Adipocyte (in vitro differentiated cells): ENCODE data around the gene LAMB1.

Experiments
- DNase-seq: peaks from one replicate; pipeline ENCODE4 v3.0.0-alpha.2; 2015; ENCODE audit warnings: low read depth
- H3K27me3 ChIP-seq: replicated peaks from 2 replicates; pipeline ENCODE4 v1.7.0; 2013; ENCODE audit warnings: mild to moderate bottlenecking, low read length, moderate library complexity; ENCODE audit not compliant: control insufficient read depth, insufficient read depth
- H3K36me3 ChIP-seq: 2 replicates; pipeline ENCODE4 v1.7.0; 2013; ENCODE audit warnings: low read length, mild to moderate bottlenecking, moderate library complexity; ENCODE audit not compliant: control insufficient read depth, insufficient read depth, severe bottlenecking
- H3K4me1 ChIP-seq: 2 replicates; pipeline ENCODE4 v1.7.0; 2013; ENCODE audit warnings: mild to moderate bottlenecking, low read length, moderate library complexity; ENCODE audit not compliant: control insufficient read depth, insufficient read depth
- H3K4me3 ChIP-seq: 2 replicates; pipeline ENCODE4 v1.7.0; 2013; ENCODE audit warnings: mild to moderate bottlenecking, low read length, moderate library complexity
- H3K9ac ChIP-seq: 2 replicates; pipeline ENCODE4 v1.7.0; 2013; ENCODE audit warnings: mild to moderate bottlenecking, low read length, moderate library complexity
- H3K9me3 ChIP-seq: 2 replicates; pipeline ENCODE4 v1.7.0; 2013; ENCODE audit warnings: mild to moderate bottlenecking, low read length, moderate library complexity; ENCODE audit not compliant: control insufficient read depth

The LAMB1 gene

DNA sequence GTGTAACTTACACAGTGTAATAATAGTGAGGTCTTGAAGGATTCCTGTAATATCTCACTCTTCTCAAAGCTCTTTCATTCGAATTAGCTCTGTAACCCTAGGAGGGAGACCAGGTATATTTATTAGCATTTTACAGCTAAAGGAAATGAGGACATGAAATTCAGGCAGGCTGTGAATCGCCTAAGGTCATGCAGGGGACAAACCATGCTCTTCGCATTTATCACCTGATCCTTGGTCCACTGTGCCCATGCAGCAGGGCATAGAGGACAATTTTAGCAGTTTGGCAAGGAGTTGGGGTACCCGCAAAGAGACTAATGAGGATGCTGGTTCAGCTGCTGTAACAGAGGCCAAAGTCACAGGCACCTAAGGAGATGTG, 14.8 kb upstream of the LAMB1 start:
- H3K9ac ChIP-seq: no peak overlapping the region
- peaks cover 3% of the 10 kb centered on the region for H3K4me1 ChIP-seq
- DNase-seq: no peak
- H3K4me3 ChIP-seq: no peak overlapping the region
- H3K27me3 ChIP-seq: no peaks in the 10 kb centered on the region
- no peaks in the 10 kb centered on the region for H3K9me3 ChIP-seq
- no peaks in the 10 kb centered on the region for H3K36me3 ChIP-seq

GRCh38 chr7:108016841-108017775, 14.1 kb upstream of the LAMB1 start:
- Histone ChIP-seq H3K4me3 (no peak overlapping the region), H3K27me3 (no peaks in the 10 kb centered on the region), H3K9me3 (no peaks in the 10 kb centered on the region), H3K36me3 (no peaks in the 10 kb centered on the region), H3K9ac (no peak overlapping the region), H3K4me1 (peaks cover 10% of the 10 kb centered on the region)
- peak; percentile 56 for DNase-seq

GRCh38 chr7:108015740-108016139, 12.8 kb upstream of the LAMB1 start:
- no peaks in the 10 kb centered on the region for H3K36me3 ChIP-seq
- no peak overlapping the region for H3K9ac ChIP-seq
- H3K27me3 ChIP-seq: no peaks in the 10 kb centered on the region
- H3K4me1 ChIP-seq: peaks cover 15% of the 10 kb centered on the region
- no peak for DNase-seq
- H3K4me3 ChIP-seq: no peak overlapping the region
- H3K9me3 ChIP-seq: no peaks in the 10 kb centered on the region

GRCh38 chr7:108014747-108015682, 12.1 kb upstream of the LAMB1 start:
- H3K9me3 ChIP-seq: no peaks in the 10 kb centered on the region
- no peaks in the 10 kb centered on the region for H3K36me3 ChIP-seq
- no peaks in the 10 kb centered on the region for H3K27me3 ChIP-seq
- DNase-seq: peak; percentile 56
- no peak overlapping the region for H3K9ac ChIP-seq
- H3K4me3 ChIP-seq: no peak overlapping the region
- peaks cover 18% of the 10 kb centered on the region for H3K4me1 ChIP-seq

GRCh38 chr7:108014215-108014614, 11.3 kb upstream of the LAMB1 start:
- H3K4me3 ChIP-seq: no peak overlapping the region
- no peaks in the 10 kb centered on the region for H3K9me3 ChIP-seq
- no peak overlapping the region for H3K9ac ChIP-seq
- peaks cover 18% of the 10 kb centered on the region for H3K4me1 ChIP-seq
- DNase-seq: no peak
- no peaks in the 10 kb centered on the region for H3K36me3 ChIP-seq
- no peaks in the 10 kb centered on the region for H3K27me3 ChIP-seq

DNA sequence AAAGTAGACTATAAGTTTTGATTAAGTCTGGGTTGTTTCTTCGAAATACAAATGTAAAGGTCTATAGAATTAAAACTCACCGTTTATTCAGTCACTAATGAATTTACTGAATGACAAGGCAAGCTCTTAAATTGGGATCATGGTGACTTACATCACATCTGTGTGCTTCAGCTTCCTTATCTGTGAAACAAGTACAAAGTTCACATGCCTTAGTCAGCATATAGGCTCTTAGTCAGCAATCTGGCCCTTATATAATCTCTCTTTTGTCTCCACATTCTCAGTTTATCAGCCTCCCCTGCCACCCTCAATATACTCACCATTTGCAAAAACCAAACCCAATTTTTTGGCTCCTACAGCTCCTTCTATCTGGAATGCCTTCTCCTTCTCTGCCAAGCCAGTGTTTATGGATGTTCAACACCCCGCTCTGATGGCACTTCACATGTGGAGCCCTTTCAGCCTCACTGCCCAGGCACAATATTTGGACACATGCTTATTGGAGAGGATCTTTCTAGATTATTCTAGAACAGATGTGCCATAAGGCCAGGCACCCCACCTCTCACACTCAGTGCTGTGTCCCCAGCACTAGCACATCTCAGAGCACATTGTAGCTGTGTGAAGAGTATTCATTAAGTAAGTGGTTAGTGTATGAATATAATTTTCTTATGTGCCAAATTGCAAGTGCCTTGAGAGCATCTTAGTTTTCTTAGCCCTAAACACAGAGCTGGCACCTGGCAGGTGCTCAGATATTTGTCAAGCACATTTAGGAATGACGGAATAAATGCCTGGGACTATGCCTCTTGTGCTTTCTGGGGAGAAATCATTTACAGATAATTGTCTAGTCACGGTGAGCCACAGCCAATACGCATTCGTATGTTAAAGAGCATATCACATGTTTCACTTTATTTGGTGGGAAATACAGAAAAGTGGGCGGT, 9.8 kb upstream of the LAMB1 start:
- Histone ChIP-seq H3K9ac (no peak overlapping the region), H3K4me3 (no peak overlapping the region), H3K4me1 (peaks cover 18% of the 10 kb centered on the region), H3K9me3 (no peaks in the 10 kb centered on the region), H3K36me3 (no peaks in the 10 kb centered on the region), H3K27me3 (no peaks in the 10 kb centered on the region)
- DNase-seq: no peak

GRCh38 chr7:108010377-108010776, 7.4 kb upstream of the LAMB1 start:
- no peak for DNase-seq
- Histone ChIP-seq H3K9me3 (no peaks in the 10 kb centered on the region), H3K4me3 (no peak overlapping the region), H3K9ac (no peak overlapping the region), H3K27me3 (no peaks in the 10 kb centered on the region), H3K36me3 (no peaks in the 10 kb centered on the region), H3K4me1 (peaks cover 21% of the 10 kb centered on the region)

DNA sequence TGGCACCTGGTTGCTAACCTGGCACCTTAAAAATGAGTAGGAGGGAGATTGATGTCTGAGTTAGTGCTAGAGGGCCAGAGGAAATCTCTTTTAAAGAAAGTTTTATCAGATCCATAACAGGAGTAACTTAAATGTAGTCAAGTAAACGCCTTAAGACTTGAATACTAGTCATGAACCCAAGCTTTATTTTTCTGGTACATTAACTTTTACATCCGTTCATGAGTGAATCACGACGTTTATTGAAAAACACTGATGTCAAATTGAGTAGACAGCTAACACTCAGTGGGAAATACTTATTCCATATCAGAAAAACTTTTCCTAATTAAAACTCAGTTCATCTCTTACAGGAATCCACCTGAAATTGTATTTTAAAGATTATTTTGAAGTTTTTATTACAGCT, 6.9 kb upstream of the LAMB1 start:
- DNase-seq: no peak
- no peaks in the 10 kb centered on the region for H3K36me3 ChIP-seq
- peaks cover 21% of the 10 kb centered on the region for H3K4me1 ChIP-seq
- no peaks in the 10 kb centered on the region for H3K9me3 ChIP-seq
- no peak overlapping the region for H3K4me3 ChIP-seq
- H3K27me3 ChIP-seq: no peaks in the 10 kb centered on the region
- H3K9ac ChIP-seq: no peak overlapping the region

- DNase-seq: no peak
- peaks cover 30% of the 10 kb centered on the region for H3K4me1 ChIP-seq
- H3K4me3 ChIP-seq: no peak overlapping the region
Measured at GRCh38 chr7:108008827-108009226, 5.9 kb upstream of the LAMB1 start.

GRCh38 chr7:108008240-108008639, 5.3 kb upstream of the LAMB1 start:
- Histone ChIP-seq H3K27me3 (no peaks in the 10 kb centered on the region), H3K4me3 (no peak overlapping the region), H3K36me3 (no peaks in the 10 kb centered on the region), H3K9ac (no peak overlapping the region), H3K9me3 (no peaks in the 10 kb centered on the region), H3K4me1 (peaks cover 32% of the 10 kb centered on the region)
- no peak for DNase-seq

More at GRCh38 chr7:108008827-108009226, 5.9 kb upstream of the LAMB1 start:
- Histone ChIP-seq H3K36me3 (no peaks in the 10 kb centered on the region), H3K27me3 (no peaks in the 10 kb centered on the region), H3K9me3 (no peaks in the 10 kb centered on the region), H3K9ac (no peak overlapping the region)
